Measurements from ENCODE around the gene ATG5.
"Not testable (repeated sequence)": the region's sequence is repeated elsewhere in the genome, so short reads cannot be mapped to it uniquely, and the experiment has no call there.

The ATG5 gene

GRCh38 chr6:106256201-106256968 lies 69.2 kb downstream of the ATG5 start:
- DNase-seq: no peak

- no peak for DNase-seq
These were observed 70.3 kb downstream of the ATG5 start for GRCh38 chr6:106255306-106255705.

- DNase-seq: no peak
These were observed 70.9 kb downstream of the ATG5 start for GRCh38 chr6:106254636-106255035.

GRCh38 chr6:106253731-106254130 lies 71.8 kb downstream of the ATG5 start:
- DNase-seq: no peak

GRCh38 chr6:106253172-106253571 lies 72.4 kb downstream of the ATG5 start:
- DNase-seq: no peak

GRCh38 chr6:106252687-106253086 lies 72.9 kb downstream of the ATG5 start:
- DNase-seq: no peak

GRCh38 chr6:106251531-106252255 lies 73.9 kb downstream of the ATG5 start:
- DNase-seq: not testable (repeated sequence)

- no peak for DNase-seq
These were observed 74.6 kb downstream of the ATG5 start for GRCh38 chr6:106250953-106251352.

GRCh38 chr6:106249658-106250057 lies 75.9 kb downstream of the ATG5 start:
- DNase-seq: no peak

GRCh38 chr6:106247733-106248132 lies 77.8 kb downstream of the ATG5 start:
- peak in 1 of 2 donors; percentile 3 for DNase-seq

GRCh38 chr6:106247293-106247692 lies 78.3 kb downstream of the ATG5 start:
- no peak for DNase-seq

- no peak for DNase-seq
These were observed 80.6 kb downstream of the ATG5 start for GRCh38 chr6:106244931-106245330.

GRCh38 chr6:106244521-106244920 lies 81.0 kb downstream of the ATG5 start:
- no peak for DNase-seq

- DNase-seq: no peak
These were observed 82.3 kb downstream of the ATG5 start for GRCh38 chr6:106243261-106243660.

- DNase-seq: no peak
These were observed 84.1 kb downstream of the ATG5 start for GRCh38 chr6:106241498-106241897.

- no peak for DNase-seq
These were observed 88.3 kb downstream of the ATG5 start for GRCh38 chr6:106237286-106237685.

- not testable (repeated sequence) for DNase-seq
These were observed 95.6 kb downstream of the ATG5 start for GRCh38 chr6:106229876-106230445.

- no peak for DNase-seq
These were observed 97.7 kb downstream of the ATG5 start for GRCh38 chr6:106227612-106228507.

GRCh38 chr6:106226676-106227075 lies 98.9 kb downstream of the ATG5 start:
- no peak for DNase-seq

GRCh38 chr6:106225581-106225980 lies 100.0 kb downstream of the ATG5 start:
- DNase-seq: no peak

GRCh38 chr6:106223300-106223930 lies 102.1 kb downstream of the ATG5 start:
- peak; percentile 72 to 85 for DNase-seq

GRCh38 chr6:106220485-106220884 lies 105.1 kb downstream of the ATG5 start:
- no peak for DNase-seq
